Neural progenitor cell (in vitro differentiated cells): ENCODE results near the gene UTP3.

Experiments used
- EZH2 ChIP-seq: fragments of 200-600 bp; sonication (generic); IDR thresholded peaks from 2 replicates; pipeline ENCODE4 v1.6.1; 2017; ENCODE audit warnings: antibody characterized with exemption, mild to moderate bottlenecking, moderate library complexity
- TF ChIP-seq, protein P1 (sequence below): fragments of 200-600 bp; sonication (generic); IDR thresholded peaks from 2 replicates; pipeline ENCODE4 v1.5.1; 2017; ENCODE audit warnings: antibody characterized with exemption, mild to moderate bottlenecking

DNA sequence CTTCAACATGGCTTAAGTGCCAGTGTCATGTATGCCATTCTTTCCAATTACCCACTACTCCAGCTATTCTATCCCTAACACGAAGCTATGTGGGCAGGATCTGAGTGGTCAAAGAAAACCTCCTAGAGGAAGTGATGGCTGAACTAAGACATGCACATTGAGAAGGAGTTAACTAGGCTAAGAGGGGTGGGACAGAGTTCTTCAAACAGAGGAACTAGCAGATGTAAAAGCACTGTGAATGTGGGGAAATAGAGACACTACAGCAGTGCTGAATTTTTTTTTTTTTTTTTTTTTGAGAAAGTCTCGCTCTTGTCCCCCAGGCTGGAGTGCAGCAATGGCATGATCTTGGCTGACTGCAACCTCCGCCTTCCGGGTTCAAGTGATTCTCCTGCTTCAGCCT, 28.2 kb upstream of the UTP3 start:
- TF ChIP-seq EZH2, result no peak
- TF ChIP-seq, protein P1, sequence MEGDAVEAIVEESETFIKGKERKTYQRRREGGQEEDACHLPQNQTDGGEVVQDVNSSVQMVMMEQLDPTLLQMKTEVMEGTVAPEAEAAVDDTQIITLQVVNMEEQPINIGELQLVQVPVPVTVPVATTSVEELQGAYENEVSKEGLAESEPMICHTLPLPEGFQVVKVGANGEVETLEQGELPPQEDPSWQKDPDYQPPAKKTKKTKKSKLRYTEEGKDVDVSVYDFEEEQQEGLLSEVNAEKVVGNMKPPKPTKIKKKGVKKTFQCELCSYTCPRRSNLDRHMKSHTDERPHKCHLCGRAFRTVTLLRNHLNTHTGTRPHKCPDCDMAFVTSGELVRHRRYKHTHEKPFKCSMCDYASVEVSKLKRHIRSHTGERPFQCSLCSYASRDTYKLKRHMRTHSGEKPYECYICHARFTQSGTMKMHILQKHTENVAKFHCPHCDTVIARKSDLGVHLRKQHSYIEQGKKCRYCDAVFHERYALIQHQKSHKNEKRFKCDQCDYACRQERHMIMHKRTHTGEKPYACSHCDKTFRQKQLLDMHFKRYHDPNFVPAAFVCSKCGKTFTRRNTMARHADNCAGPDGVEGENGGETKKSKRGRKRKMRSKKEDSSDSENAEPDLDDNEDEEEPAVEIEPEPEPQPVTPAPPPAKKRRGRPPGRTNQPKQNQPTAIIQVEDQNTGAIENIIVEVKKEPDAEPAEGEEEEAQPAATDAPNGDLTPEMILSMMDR, result no peak
